ENCODE measurements around the gene LIMS2. TPM values are rescaled to one million over a fixed set of nuclear protein-coding genes. Genes with fewer than 3 reads are reported as not detected.
A peak's percentile ranks its signal among the peaks of the same experiment; 100 is the strongest.

Gene LIMS2
- total RNA-seq, 2 donors from 2014 or later = 2.4 to 4.8 TPM

DNA sequence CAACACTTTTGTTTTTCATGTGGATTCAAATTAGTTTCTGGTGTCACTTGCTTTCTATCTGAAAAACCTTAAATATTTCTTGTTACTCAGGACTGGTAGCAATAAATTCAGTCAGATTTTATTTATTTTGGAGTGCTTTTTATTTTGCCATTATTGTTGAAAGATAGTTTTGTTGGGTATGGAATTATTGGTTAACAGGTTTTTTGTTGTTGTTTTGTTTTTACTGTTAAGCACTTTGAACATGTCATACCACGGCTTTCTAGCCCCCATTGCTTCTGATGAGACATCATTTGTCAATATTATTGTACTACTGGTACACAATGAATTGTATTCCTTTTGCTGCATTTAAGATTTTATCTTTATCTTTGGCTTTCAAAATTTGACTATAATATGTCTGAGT lies 13.1 kb upstream of the LIMS2 start:
- no peak for ATAC-seq (replicated peaks)
- Mint-ChIP-seq H3K27ac (no peak overlapping the region), H3K9me3 (peaks cover 8% of the 10 kb centered on the region), H3K4me1 (no peaks in the 10 kb centered on the region), H3K27me3 (peaks cover 10% of the 10 kb centered on the region), H3K36me3 (ENCODE audit: low read depth) (no peaks in the 10 kb centered on the region), H3K4me3 (no peak overlapping the region)

GRCh38 chr2:127685410-127686080 lies 10.2 kb upstream of the LIMS2 start:
- H3K27ac Mint-ChIP-seq = no peak overlapping the region

GRCh38 chr2:127683757-127684156 lies 8.4 kb upstream of the LIMS2 start:
- Mint-ChIP-seq H3K9me3 (no peaks in the 10 kb centered on the region), H3K4me3 (no peak overlapping the region), H3K27me3 (peaks cover 9% of the 10 kb centered on the region), H3K27ac (no peak overlapping the region), H3K4me1 (no peaks in the 10 kb centered on the region), H3K36me3 (ENCODE audit: low read depth) (no peaks in the 10 kb centered on the region)
- no peak for ATAC-seq (replicated peaks)

More at GRCh38 chr2:127685410-127686080, 10.2 kb upstream of the LIMS2 start:
- Mint-ChIP-seq H3K9me3 (no peaks in the 10 kb centered on the region), H3K4me3 (no peak overlapping the region), H3K27me3 (peaks cover 10% of the 10 kb centered on the region), H3K4me1 (no peaks in the 10 kb centered on the region), H3K36me3 (ENCODE audit: low read depth) (no peaks in the 10 kb centered on the region)
- ATAC-seq (replicated peaks) = no peak

- H3K9me3 Mint-ChIP-seq = no peaks in the 10 kb centered on the region
- no peaks in the 10 kb centered on the region for H3K4me1 Mint-ChIP-seq
- no peaks in the 10 kb centered on the region for H3K36me3 Mint-ChIP-seq (ENCODE audit: low read depth)
- no peak overlapping the region for H3K4me3 Mint-ChIP-seq
- no peak for ATAC-seq (replicated peaks)
- no peak overlapping the region for H3K27ac Mint-ChIP-seq
- H3K27me3 Mint-ChIP-seq = peaks cover 13% of the 10 kb centered on the region
These were observed 7.7 kb upstream of the LIMS2 start for GRCh38 chr2:127683056-127683455.

DNA sequence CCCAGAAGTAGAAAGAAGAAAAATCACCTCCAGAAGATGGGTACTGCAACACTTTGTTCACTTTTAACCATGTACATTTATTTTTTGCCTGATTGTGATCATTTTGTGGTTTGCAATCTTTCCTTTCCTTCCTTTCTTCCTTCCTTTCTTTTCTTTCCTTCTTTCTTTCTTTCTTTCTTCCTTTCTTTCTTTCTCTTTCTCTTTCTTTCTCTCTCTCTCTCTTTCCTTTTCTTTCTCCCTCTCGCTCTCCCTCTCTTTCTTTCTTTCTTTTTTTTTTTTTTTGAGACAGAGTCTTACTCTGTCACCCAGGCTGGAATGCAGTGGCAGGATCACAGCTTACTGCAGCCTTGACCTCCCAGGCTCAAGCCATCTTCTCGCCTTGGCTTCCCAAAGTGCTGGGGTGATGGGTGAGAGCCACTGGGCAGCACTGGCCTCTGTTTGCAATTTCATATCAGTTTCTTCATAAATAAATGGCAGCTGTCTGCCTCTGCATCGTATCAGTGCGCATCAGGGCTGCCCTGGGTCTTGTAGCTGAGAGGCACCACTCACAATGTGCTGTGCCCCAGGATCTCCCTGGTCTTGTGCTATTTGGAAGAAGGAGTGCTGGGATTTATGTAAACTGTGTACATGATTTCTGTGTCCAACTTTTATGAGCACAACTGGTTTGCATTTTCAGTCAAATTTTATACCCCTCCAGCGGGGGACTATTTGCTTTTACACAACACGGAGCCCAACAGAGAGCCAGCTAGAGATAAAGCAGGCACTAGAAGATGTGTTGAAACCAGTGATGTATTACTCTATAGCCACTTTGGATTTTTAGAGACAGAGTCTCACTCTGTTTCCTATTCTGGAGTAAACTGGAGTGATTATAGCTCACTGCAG lies 6.9 kb upstream of the LIMS2 start:
- H3K4me1 Mint-ChIP-seq = no peaks in the 10 kb centered on the region
- no peaks in the 10 kb centered on the region for H3K36me3 Mint-ChIP-seq (ENCODE audit: low read depth)
- H3K9me3 Mint-ChIP-seq = no peaks in the 10 kb centered on the region
- ATAC-seq (replicated peaks) = no peak
- peaks cover 17% of the 10 kb centered on the region for H3K27me3 Mint-ChIP-seq
- H3K4me3 Mint-ChIP-seq = no peak overlapping the region
- no peak overlapping the region for H3K27ac Mint-ChIP-seq

GRCh38 chr2:127681288-127681804 lies 6.0 kb upstream of the LIMS2 start:
- H3K36me3 Mint-ChIP-seq (ENCODE audit: low read depth) = no peaks in the 10 kb centered on the region
- H3K27me3 Mint-ChIP-seq = peaks cover 20% of the 10 kb centered on the region
- H3K4me1 Mint-ChIP-seq = no peaks in the 10 kb centered on the region
- ATAC-seq (replicated peaks) = no peak
- H3K27ac Mint-ChIP-seq = no peak overlapping the region
- H3K9me3 Mint-ChIP-seq = no peaks in the 10 kb centered on the region
- no peak overlapping the region for H3K4me3 Mint-ChIP-seq

DNA sequence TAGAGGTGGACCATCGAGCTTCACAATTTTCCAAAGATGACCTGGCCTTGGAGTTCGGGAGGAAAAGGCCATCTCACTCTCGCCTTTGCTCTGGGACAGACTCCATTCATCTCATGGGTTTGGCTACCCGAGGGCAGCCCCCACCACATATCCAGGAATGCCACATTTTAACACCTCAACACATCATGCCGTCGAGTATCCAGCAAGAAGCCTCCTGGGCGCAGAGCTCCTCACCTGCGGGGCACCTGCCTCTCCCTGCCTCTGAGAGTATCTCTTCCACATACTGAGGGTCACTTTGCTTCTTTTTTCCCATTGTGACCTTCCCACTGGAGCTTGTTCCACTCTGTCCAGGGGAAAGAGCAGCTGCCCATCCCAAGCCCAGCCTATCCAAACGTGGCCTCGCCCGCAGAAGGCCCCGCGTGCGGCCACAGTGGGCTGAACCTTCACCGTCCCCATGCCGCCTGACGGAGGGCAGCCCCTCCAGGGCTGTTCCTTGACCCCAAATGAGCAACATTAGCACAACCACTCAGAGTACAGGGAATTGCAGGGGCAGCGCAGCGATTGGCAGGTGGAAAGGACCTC lies 5.5 kb upstream of the LIMS2 start:
- H3K9me3 Mint-ChIP-seq = no peaks in the 10 kb centered on the region
- no peak for ATAC-seq (replicated peaks)
- no peaks in the 10 kb centered on the region for H3K36me3 Mint-ChIP-seq (ENCODE audit: low read depth)
- H3K27ac Mint-ChIP-seq = no peak overlapping the region
- peaks cover 24% of the 10 kb centered on the region for H3K27me3 Mint-ChIP-seq
- no peaks in the 10 kb centered on the region for H3K4me1 Mint-ChIP-seq
- no peak overlapping the region for H3K4me3 Mint-ChIP-seq

GRCh38 chr2:127679680-127680361 lies 4.5 kb upstream of the LIMS2 start:
- no peak overlapping the region for H3K4me3 Mint-ChIP-seq
- H3K27ac Mint-ChIP-seq = no peak overlapping the region
- peaks cover 26% of the 10 kb centered on the region for H3K27me3 Mint-ChIP-seq
- H3K9me3 Mint-ChIP-seq = no peaks in the 10 kb centered on the region
- H3K4me1 Mint-ChIP-seq = no peaks in the 10 kb centered on the region
- no peak for ATAC-seq (replicated peaks)
- no peaks in the 10 kb centered on the region for H3K36me3 Mint-ChIP-seq (ENCODE audit: low read depth)

- Mint-ChIP-seq H3K4me1 (no peaks in the 10 kb centered on the region), H3K4me3 (no peak overlapping the region), H3K9me3 (no peaks in the 10 kb centered on the region), H3K36me3 (ENCODE audit: low read depth) (no peaks in the 10 kb centered on the region), H3K27me3 (peaks cover 30% of the 10 kb centered on the region), H3K27ac (no peak overlapping the region)
- ATAC-seq (replicated peaks) = no peak
These were observed 3.7 kb upstream of the LIMS2 start for GRCh38 chr2:127678991-127679390.

DNA sequence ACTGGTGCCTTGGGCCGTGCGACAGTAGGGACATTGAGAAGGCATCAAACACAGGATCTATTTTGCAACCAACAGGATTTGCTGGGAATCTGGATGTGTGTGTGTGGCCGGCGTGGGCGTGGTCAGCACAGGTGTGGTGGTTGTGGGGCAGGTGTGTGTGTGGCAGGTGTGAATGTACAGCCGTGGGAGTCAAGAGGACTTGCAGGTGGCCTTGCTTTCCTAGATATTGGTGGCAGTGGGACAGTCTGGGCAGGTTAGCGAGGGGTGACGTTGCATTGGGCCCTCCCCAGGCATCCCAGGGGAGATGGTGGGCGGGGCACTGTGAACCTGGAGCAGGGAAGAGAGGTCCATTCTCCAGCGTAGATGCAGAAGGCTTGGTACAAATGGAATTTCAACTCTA lies 3.2 kb upstream of the LIMS2 start:
- H3K36me3 Mint-ChIP-seq (ENCODE audit: low read depth) = no peaks in the 10 kb centered on the region
- peaks cover 33% of the 10 kb centered on the region for H3K27me3 Mint-ChIP-seq
- H3K4me1 Mint-ChIP-seq = no peaks in the 10 kb centered on the region
- no peak overlapping the region for H3K4me3 Mint-ChIP-seq
- no peak overlapping the region for H3K27ac Mint-ChIP-seq
- no peak for ATAC-seq (replicated peaks)
- no peaks in the 10 kb centered on the region for H3K9me3 Mint-ChIP-seq

DNA sequence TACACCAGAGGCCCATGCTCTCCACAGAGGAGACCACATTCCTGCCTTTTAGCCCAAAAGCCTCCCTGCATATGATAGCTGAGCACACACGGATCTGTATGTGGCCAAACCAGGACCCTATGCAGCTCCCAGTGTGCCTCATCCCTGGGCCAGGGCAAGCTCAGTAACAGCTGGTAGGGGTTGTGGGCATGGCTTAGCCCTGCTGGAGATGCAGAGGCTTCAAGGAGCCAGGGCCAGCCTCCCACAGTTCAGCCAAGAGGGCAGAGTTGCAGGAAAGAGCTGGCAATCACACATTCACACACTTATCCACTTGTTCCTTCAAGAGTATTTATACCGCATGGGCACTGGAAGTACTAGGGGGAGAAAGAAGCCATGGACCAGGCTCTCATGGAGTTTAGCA lies 1.6 kb upstream of the LIMS2 start:
- H3K27ac Mint-ChIP-seq = no peak overlapping the region
- no peak for ATAC-seq (replicated peaks)
- no peaks in the 10 kb centered on the region for H3K9me3 Mint-ChIP-seq

GRCh38 chr2:127674241-127675209 lies 805 bp downstream of the LIMS2 start:
- peaks cover 54% of the 10 kb centered on the region for H3K27me3 Mint-ChIP-seq
- peak overlapping the region; percentile 77 for H3K4me3 Mint-ChIP-seq
- H3K27ac Mint-ChIP-seq = no peak overlapping the region
- no peaks in the 10 kb centered on the region for H3K4me1 Mint-ChIP-seq
- peak; percentile 32 for ATAC-seq (replicated peaks)
- H3K9me3 Mint-ChIP-seq = no peaks in the 10 kb centered on the region
- no peaks in the 10 kb centered on the region for H3K36me3 Mint-ChIP-seq (ENCODE audit: low read depth)

More for the DNA sequence above, 1.6 kb upstream of the LIMS2 start:
- Mint-ChIP-seq H3K27me3 (peaks cover 42% of the 10 kb centered on the region), H3K36me3 (ENCODE audit: low read depth) (no peaks in the 10 kb centered on the region), H3K4me1 (no peaks in the 10 kb centered on the region), H3K4me3 (no peak overlapping the region)

GRCh38 chr2:127673291-127674069 lies 1.9 kb downstream of the LIMS2 start:
- ATAC-seq (replicated peaks) = no peak
- Mint-ChIP-seq H3K27me3 (peaks cover 55% of the 10 kb centered on the region), H3K4me3 (peak overlapping the region; percentile 77), H3K36me3 (ENCODE audit: low read depth) (no peaks in the 10 kb centered on the region), H3K4me1 (no peaks in the 10 kb centered on the region), H3K9me3 (no peaks in the 10 kb centered on the region), H3K27ac (no peak overlapping the region)
